B cell (primary cell): ENCODE results near the gene CMPK2. TPM values are rescaled to one million over a fixed set of nuclear protein-coding genes. Genes with fewer than 3 reads are reported as not detected.

Experiments used
- ATAC-seq: fragments of 200-7000 bp; cut with Tn5 transposase; one replicate; pipeline ENCODE4 v1.10.0; 2021; ENCODE audit warnings: low read depth, mild to moderate bottlenecking, moderate number of reproducible peaks, moderate library complexity
- CTCF ChIA-PET: fragments of 350-600 bp; sonication (Branson Sonifier 250); formaldehyde crosslinking; loops from one replicate; lab custom pipeline; 2021; ENCODE audit warnings: antibody characterized with exemption, inconsistent platforms; lab: Charles Lee
- POLR2A ChIA-PET: fragments of 350-600 bp; sonication (Branson Sonifier 250); formaldehyde crosslinking; loops from one replicate; lab custom pipeline; 2021; ENCODE audit warnings: antibody characterized with exemption; lab: Charles Lee
- DNase-seq: peaks from one replicate; pipeline ENCODE4 v3.0.0; 2013
- H2AFZ ChIP-seq: 2 replicates; pipeline ENCODE4 v1.6.1; 2012; ENCODE audit warnings: mild to moderate bottlenecking, low read depth, low read length; ENCODE audit not compliant: insufficient read depth, poor library complexity, severe bottlenecking
- H3K27ac ChIP-seq, 2 donors: 1 replicate in 1 of 2; 2 replicates in 1 of 2; pipeline ENCODE4 v1.5.1; 2012 to 2013; ENCODE audit warnings: low read length in 2 of 2, mild to moderate bottlenecking in 2 of 2, moderate library complexity in 1 of 2
- H3K27me3 ChIP-seq, 4 experiments: fragments of 200-600 bp in 1 of 4; sonication (generic) in 1 of 4; replicated peaks in 1 of 4; 1 replicate in 2 of 4; 2 replicates in 2 of 4; pipeline versions ENCODE4 v1.6.1 to v1.7.0; 2013 to 2016; ENCODE audit warnings: low read length in 3 of 4, mild to moderate bottlenecking in 2 of 4, mixed read lengths in 1 of 4, moderate library complexity in 1 of 4; ENCODE audit not compliant: insufficient read depth in 4 of 4, control insufficient read depth in 3 of 4; ENCODE audit errors: control extremely low read depth in 1 of 4
- H3K36me3 ChIP-seq, 2 experiments: replicated peaks in 1 of 2; 1 replicate in 1 of 2; 2 replicates in 1 of 2; pipeline versions ENCODE4 v1.6.1 to v1.7.1; 2013; ENCODE audit warnings: low read length in 1 of 2; ENCODE audit not compliant: insufficient read depth in 2 of 2, control insufficient read depth in 1 of 2; ENCODE audit errors: control extremely low read depth in 1 of 2, extremely low read depth in 1 of 2
- H3K4me1 ChIP-seq, 2 donors: fragments of 200-600 bp in 1 of 2; sonication (generic) in 1 of 2; 1 replicate in 1 of 2; 2 replicates in 1 of 2; pipeline versions ENCODE4 v1.5.1 to v1.6.1; 2013 to 2017; ENCODE audit warnings: low read length in 2 of 2; ENCODE audit not compliant: control insufficient read depth in 2 of 2, insufficient read depth in 2 of 2
- H3K4me2 ChIP-seq: replicated peaks from 2 replicates; pipeline ENCODE3; 2012; ENCODE audit warnings: mild to moderate bottlenecking, low read depth, low read length; ENCODE audit not compliant: poor library complexity, severe bottlenecking
- H3K4me3 ChIP-seq, 5 experiments: fragments of 200-600 bp in 1 of 5; sonication (generic) in 1 of 5; 1 replicate in 3 of 5; 2 replicates in 2 of 5; pipeline versions ENCODE4 v1.5.1 to v1.7.0; 2011 to 2016; ENCODE audit warnings: low read length in 4 of 5, mild to moderate bottlenecking in 4 of 5, low read depth in 2 of 5, control low read depth in 1 of 5, moderate library complexity in 1 of 5; ENCODE audit not compliant: insufficient read depth in 1 of 5; ENCODE audit errors: control extremely low read depth in 1 of 5, extremely low read depth in 1 of 5
- H3K79me2 ChIP-seq: fragments of 200-600 bp; sonication (generic); one replicate; pipeline ENCODE4 v1.6.0; 2016; ENCODE audit warnings: low read length; ENCODE audit not compliant: control insufficient read depth, insufficient read depth
- H3K9ac ChIP-seq: fragments of 200-600 bp; sonication (generic); 2 replicates; pipeline ENCODE4 v1.6.1; 2017; ENCODE audit warnings: mild to moderate bottlenecking, low read length, moderate library complexity
- H3K9me3 ChIP-seq, 3 donors: one replicate each; pipeline versions ENCODE4 v1.6.1 to v1.7.1; 2013; ENCODE audit warnings: low read length in 2 of 3; ENCODE audit not compliant: control insufficient read depth in 2 of 3, insufficient read depth in 1 of 3; ENCODE audit errors: control extremely low read depth in 1 of 3
- H4K20me1 ChIP-seq: 2 replicates; pipeline ENCODE4 v1.6.0; 2012; ENCODE audit warnings: mild to moderate bottlenecking, low read length; ENCODE audit not compliant: insufficient read depth, control insufficient read depth, poor library complexity, severe bottlenecking
- H3K27ac Mint-ChIP-seq: one replicate; pipeline ENCODE4 v1.8.0; 2021; ENCODE audit warnings: mixed read lengths
- H3K27me3 Mint-ChIP-seq: one replicate; pipeline ENCODE4 v1.8.0; 2021; ENCODE audit warnings: mixed read lengths
- H3K4me1 Mint-ChIP-seq: one replicate; pipeline ENCODE4 v1.8.0; 2021; ENCODE audit warnings: mixed read lengths
- H3K4me3 Mint-ChIP-seq: one replicate; pipeline ENCODE4 v1.8.0; 2021; ENCODE audit warnings: mixed read lengths
- H3K9me3 Mint-ChIP-seq: one replicate; pipeline ENCODE4 v1.8.0; 2022; ENCODE audit warnings: mixed read lengths; ENCODE audit not compliant: insufficient read depth
- EZH2 ChIP-seq: IDR thresholded peaks from 2 replicates; pipeline ENCODE4 v1.6.1; 2012; ENCODE audit warnings: borderline replicate concordance, low read depth, mild to moderate bottlenecking, moderate library complexity, low read length; ENCODE audit not compliant: insufficient read depth, poor library complexity, severe bottlenecking
- WGBS: methylation state at CpG from one replicate; pipeline ENCODE4 v1.1.5; 2013; ENCODE audit warnings: missing lambda C conversion rate; ENCODE audit not compliant: insufficient coverage; 5-methylcytosine and 5-hydroxymethylcytosine counted together
- intact Hi-C: fragments of 100-400 bp; cut with micrococcal nuclease; formaldehyde crosslinking; loops from one replicate; pipeline ENCODE4 v1.10.0; 2022
- polyA plus RNA-seq: library from polyadenylated mRNA; depleted of rRNA; stranded (reverse); fragments of >200 nt; gene quantifications from 2 replicates; pipeline ENCODE4 v1.2.3, GENCODE V29; 2012
- total RNA-seq, 2 donors: library from RNA; stranded (reverse); fragments of 120-200 nt in 1 of 2; gene quantifications; 1 replicate in 1 of 2; 2 replicates in 1 of 2; pipeline versions ENCODE4 v1.2.3 to v1.2.4, GENCODE V29; 2013 to 2022
- TF ChIP-seq, protein P1 (sequence below): fragments of 200-600 bp; IDR thresholded peaks from one replicate; pipeline ENCODE4 v1.8.0; 2022; ENCODE audit warnings: antibody characterized with exemption, mild to moderate bottlenecking

Gene CMPK2
- total and polyA plus RNA-seq, 2 donors (not counting 1 experiment from before 2014, with no cell fraction given): 1.2 to 2.9 TPM

DNA sequence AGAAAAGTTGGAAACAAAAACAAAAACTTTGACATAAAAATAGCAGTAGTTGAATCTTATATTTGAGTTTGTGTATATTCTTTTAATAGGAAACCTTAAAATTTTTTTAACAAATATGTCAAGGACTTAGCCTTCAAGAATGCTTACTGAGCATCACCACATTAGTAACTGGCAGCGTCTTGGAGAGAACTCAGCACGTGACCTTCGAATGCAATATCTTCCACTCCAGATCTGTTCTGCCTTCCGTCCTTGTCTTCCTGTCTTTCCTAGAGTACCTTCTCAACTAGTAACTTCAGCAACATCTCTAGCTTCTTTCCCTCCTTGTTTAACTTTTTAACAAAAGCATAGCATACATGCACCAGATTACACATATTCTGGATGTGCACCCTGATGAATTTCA is 12.8 kb upstream of the CMPK2 start:
- Mint-ChIP-seq H3K9me3 (no peaks in the 10 kb centered on the region), H3K4me1 (peaks cover 23% of the 10 kb centered on the region), H3K27me3 (peaks cover 9% of the 10 kb centered on the region), H3K27ac (no peak overlapping the region), H3K4me3 (peak overlapping the region; percentile 1)
- H3K79me2 ChIP-seq: peaks cover 4% of the 10 kb centered on the region
- 36% methylated on average over 4 of the region's 4 CpGs for WGBS
- H3K9ac ChIP-seq: no peak overlapping the region
- no peak overlapping the region for H3K27ac ChIP-seq
- intact Hi-C loops: no loop called here
- H3K4me3 ChIP-seq: no peak overlapping the region
- ATAC-seq (no peak), DNase-seq (no peak)
- peaks cover 14 to 15% of the 10 kb centered on the region in 2 donors for H3K4me1 ChIP-seq
- TF ChIP-seq, protein P1, sequence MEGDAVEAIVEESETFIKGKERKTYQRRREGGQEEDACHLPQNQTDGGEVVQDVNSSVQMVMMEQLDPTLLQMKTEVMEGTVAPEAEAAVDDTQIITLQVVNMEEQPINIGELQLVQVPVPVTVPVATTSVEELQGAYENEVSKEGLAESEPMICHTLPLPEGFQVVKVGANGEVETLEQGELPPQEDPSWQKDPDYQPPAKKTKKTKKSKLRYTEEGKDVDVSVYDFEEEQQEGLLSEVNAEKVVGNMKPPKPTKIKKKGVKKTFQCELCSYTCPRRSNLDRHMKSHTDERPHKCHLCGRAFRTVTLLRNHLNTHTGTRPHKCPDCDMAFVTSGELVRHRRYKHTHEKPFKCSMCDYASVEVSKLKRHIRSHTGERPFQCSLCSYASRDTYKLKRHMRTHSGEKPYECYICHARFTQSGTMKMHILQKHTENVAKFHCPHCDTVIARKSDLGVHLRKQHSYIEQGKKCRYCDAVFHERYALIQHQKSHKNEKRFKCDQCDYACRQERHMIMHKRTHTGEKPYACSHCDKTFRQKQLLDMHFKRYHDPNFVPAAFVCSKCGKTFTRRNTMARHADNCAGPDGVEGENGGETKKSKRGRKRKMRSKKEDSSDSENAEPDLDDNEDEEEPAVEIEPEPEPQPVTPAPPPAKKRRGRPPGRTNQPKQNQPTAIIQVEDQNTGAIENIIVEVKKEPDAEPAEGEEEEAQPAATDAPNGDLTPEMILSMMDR: no peak
- no peak for TF ChIP-seq EZH2
- no peak overlapping the region for H2AFZ ChIP-seq
- ChIA-PET CTCF (no interaction called here), POLR2A (no interaction called here)
- H3K4me2 ChIP-seq: no peak overlapping the region
- no peaks in the 10 kb centered on the region for H4K20me1 ChIP-seq
- peaks cover 0 to 6% (median 3%) of the 10 kb centered on the region in 4 experiments for H3K27me3 ChIP-seq
- H3K9me3 ChIP-seq: no peaks in the 10 kb centered on the region
- H3K36me3 ChIP-seq: no peaks in the 10 kb centered on the region

DNA sequence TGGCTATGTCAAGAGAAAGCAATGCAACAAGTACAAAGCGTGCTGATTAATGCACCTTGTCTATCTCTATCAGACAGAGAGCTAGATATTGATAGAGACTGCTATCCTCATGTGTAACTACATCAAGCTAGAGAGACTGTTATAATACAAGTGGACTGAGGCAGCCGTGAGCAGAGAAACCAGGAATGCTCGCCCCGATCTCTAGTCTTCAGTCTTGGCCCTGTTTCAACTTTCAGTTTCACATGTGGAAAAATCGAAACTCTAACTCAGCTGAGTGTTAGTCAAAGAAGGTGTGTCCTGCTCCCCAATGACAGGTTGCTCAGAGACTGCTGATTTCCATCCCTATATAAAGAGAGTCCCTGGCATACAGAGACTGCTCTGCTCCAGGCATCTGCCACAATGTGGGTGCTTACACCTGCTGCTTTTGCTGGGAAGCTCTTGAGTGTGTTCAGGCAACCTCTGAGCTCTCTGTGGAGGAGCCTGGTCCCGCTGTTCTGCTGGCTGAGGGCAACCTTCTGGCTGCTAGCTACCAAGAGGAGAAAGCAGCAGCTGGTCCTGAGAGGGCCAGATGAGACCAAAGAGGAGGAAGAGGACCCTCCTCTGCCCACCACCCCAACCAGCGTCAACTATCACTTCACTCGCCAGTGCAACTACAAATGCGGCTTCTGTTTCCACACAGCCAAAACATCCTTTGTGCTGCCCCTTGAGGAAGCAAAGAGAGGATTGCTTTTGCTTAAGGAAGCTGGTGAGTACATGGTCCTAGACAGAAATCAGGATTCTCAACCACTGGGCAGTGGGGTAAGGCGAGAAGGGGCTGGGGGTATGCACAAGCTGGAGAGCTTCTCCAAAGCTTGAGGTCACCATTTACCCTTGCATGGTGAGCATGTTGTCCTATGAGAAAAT is 11.9 kb upstream of the CMPK2 start, which contains the start of gene RSAD2:
Gene RSAD2, plus strand, starts transcription at position 376 of the 903 bp plus-strand sequence. Its CDS starts 24 bp downstream, at position 400.
- Histone ChIP-seq H3K27me3 (peaks cover 0 to 6% (median 3%) of the 10 kb centered on the region in 4 experiments), H3K4me3 (peak within 1 kb of the TSS; percentile 22 to 54 (median 52)), H3K36me3 (no peaks in the 10 kb centered on the region), H3K4me2 (peak within 1 kb of the TSS; percentile 70), H2AFZ (peak within 1 kb of the TSS; percentile 58), H3K79me2 (peaks cover 4% of the 10 kb centered on the region), H3K4me1 (peaks cover 14 to 18% of the 10 kb centered on the region in 2 donors), H4K20me1 (no peaks in the 10 kb centered on the region), H3K27ac (peak within 1 kb of the TSS in 1 of 2 donors; percentile 26), H3K9ac (peak within 1 kb of the TSS; percentile 66), H3K9me3 (no peaks in the 10 kb centered on the region)
- intact Hi-C loops: loop anchor here (1.0 kb wide), 1 partner anchor 11 kb away; no protein-coding TSS in a partner anchor
- Mint-ChIP-seq H3K27me3 (peaks cover 7% of the 10 kb centered on the region), H3K27ac (peak within 1 kb of the TSS; percentile 16), H3K9me3 (no peaks in the 10 kb centered on the region), H3K4me1 (peaks cover 32% of the 10 kb centered on the region), H3K4me3 (peak within 1 kb of the TSS; percentile 86)
- POLR2A ChIA-PET: interaction anchor here (1.6 kb wide), 1 partner anchor 12 kb away, joined by 3 read pairs; the partner anchor contains the start of gene CMPK2
- DNase-seq (peak; percentile 49), ATAC-seq (peak; percentile 81)
- TF ChIP-seq EZH2: no peak
- TF ChIP-seq, protein P1: no peak
- CTCF ChIA-PET: interaction anchor here (1.0 to 2.4 kb wide), 4 partner anchors 11 to 39 kb away, joined by 3 to 8 read pairs (median 4); partner anchors contain the start of gene CMPK2
- 15% methylated on average over 6 of the region's 10 CpGs for whole genome bisulfite sequencing
